Measurements from ENCODE around the gene SMDT1.

Gene SMDT1

DNA sequence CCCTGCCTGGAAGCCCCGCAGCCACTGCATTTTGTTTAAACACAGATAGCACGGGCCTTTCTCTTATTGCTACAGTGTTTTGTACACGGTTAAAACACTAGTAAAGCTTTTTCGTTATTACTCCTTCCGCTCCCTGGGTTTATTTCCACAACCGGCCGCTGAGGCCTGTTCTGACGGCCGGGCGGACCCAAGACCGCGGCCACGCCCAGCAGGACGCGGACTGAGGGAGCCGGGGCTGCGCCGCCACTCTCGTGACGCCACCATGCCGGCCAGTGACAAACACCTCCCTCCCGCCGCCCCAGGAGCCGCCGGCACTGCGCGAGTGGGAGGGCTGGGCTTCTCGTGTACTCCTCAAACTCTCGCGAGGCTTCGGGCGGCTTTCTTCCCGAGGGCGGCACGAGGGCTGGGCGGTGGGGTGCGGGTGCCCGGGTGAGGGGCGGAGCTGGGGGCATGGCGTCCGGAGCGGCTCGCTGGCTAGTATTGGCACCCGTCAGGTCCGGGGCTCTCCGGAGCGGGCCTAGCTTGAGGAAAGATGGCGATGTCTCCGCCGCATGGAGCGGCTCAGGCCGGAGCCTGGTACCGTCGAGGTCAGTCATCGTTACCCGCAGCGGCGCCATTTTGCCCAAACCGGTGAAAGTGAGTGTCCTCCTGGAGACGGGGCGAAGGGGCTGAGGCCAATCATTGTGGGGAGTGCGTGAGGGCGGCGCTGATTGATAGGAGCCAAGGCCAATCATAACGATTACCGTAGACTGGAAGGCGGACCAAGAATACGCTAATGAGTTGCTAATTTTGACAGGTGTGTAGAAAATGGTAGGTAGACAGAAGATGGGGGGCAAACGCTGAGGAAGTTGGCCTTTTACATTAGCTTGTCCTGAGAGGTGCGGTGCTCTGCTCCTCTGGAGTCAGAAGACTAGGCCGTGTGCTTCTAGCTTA is at the start of gene SMDT1:
Gene SMDT1, plus strand, starts transcription at position 382 of the 933 bp plus-strand sequence. Its CDS starts 69 bp downstream, at position 451.
- in situ Hi-C loops (cut with HindIII; ENCODE audit: low pct_ligation_motif_present, low pct_unique_long_range_greater_than_20kb, low sequenced_read_pairs): no loop called here

DNA sequence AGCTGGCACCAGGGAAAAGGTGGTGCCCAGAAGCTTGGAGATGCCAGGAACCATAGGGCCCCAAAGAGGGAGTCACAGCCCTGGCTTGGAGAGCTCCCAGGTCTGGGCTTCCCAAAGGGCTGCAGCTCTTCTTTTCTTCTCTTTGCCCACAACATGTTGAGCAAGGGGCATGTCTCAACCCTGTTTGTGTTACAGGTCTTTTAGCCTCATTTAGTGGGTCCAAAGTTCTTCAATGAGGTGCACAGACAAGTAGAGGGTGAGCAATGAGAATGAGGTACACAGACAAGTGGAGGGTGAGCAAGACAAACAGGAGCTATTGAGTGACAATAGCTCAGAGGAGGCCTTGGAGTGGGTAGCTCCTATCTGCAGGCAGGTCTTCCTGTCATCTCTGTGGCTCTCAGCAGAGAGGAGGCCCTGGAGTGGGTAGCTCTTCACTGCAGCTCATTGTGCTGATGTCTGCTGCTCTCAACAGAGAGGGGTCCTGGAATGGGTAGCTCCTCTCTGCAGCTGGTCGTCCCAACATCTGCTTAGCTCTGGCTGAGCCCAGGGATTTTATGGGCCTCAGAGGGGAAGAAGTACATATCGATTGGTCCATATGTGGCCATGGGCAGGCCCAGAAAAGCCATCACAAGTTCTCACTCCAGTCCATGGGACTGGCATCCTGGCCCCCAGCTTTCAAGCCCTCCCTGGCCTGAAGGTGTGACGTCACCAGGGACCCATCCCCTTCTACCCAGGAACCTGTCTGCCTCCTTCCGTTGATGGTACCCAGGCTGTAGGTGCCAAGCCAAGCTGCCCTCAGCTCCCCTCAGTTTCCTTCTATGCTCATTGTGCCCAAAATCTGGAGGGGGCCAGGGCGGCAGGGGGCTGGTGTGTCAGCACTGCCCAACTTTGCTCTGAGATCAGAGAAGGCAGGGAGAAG is 46.0 kb upstream of the SMDT1 start:
- no peak for DNase-seq
- in situ Hi-C loops (cut with HindIII; ENCODE audit: low pct_ligation_motif_present, low pct_unique_long_range_greater_than_20kb, low sequenced_read_pairs): no loop called here

More for the DNA sequence above, at the start of gene SMDT1:
- DNase-seq: peak; percentile 97

- no peak for DNase-seq
- in situ Hi-C loops (cut with HindIII; ENCODE audit: low pct_ligation_motif_present, low pct_unique_long_range_greater_than_20kb, low sequenced_read_pairs): no loop called here
Observed at GRCh38 chr22:42035256-42035655, 44.2 kb upstream of the SMDT1 start.

GRCh38 chr22:42039271-42039670 is 40.2 kb upstream of the SMDT1 start:
- in situ Hi-C loops (cut with HindIII; ENCODE audit: low pct_ligation_motif_present, low pct_unique_long_range_greater_than_20kb, low sequenced_read_pairs): no loop called here
- no peak for DNase-seq

- in situ Hi-C loops (cut with HindIII; ENCODE audit: low pct_ligation_motif_present, low pct_unique_long_range_greater_than_20kb, low sequenced_read_pairs): no loop called here
- DNase-seq: no peak
Observed at GRCh38 chr22:42041784-42042183, 37.7 kb upstream of the SMDT1 start.

DNA sequence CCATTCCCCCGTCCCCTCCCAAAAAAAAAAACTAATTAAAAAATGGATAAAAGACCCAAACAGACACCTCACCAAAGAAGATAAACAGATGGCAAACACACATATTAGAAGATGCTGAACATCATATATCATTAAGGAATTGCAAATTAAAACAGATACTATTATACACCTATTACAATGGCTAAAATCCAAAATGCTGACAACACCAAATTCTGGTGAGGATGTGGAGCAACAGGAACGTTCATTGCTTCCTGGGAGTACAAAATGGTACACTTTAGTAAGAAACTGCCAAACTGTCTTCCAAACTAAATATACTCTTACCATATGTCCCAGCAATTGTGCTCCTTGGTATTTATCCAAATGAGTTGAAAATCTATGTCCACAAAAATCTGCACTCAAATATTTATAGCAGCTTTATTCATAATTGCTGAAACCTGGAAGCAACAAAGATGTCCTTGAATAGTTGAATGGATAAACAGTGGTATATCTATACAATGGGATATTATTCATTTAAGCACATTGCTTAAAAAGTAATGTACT is 28.8 kb upstream of the SMDT1 start:
- DNase-seq: no peak
- in situ Hi-C loops (cut with HindIII; ENCODE audit: low pct_ligation_motif_present, low pct_unique_long_range_greater_than_20kb, low sequenced_read_pairs): no loop called here

DNA sequence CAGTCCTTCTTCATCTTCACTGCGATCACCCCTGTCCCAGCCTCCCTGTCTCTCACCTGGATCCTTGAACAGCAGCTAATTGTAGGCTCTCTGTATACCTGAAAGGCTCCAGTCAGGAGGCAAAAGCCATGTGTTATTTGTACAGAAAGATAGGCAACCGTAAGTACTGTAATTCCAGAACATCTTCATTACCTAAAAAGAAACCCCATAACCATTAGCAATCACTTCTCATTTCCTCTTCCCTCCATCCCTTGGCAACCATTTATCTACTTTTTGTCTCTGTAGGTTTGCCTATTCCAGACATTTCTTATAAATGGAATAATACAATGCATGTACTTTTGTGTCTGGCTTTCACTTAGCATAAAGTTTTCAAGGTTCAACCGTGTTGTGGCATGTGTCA is 26.7 kb upstream of the SMDT1 start:
- DNase-seq: no peak
- in situ Hi-C loops (cut with HindIII; ENCODE audit: low pct_ligation_motif_present, low pct_unique_long_range_greater_than_20kb, low sequenced_read_pairs): no loop called here

DNA sequence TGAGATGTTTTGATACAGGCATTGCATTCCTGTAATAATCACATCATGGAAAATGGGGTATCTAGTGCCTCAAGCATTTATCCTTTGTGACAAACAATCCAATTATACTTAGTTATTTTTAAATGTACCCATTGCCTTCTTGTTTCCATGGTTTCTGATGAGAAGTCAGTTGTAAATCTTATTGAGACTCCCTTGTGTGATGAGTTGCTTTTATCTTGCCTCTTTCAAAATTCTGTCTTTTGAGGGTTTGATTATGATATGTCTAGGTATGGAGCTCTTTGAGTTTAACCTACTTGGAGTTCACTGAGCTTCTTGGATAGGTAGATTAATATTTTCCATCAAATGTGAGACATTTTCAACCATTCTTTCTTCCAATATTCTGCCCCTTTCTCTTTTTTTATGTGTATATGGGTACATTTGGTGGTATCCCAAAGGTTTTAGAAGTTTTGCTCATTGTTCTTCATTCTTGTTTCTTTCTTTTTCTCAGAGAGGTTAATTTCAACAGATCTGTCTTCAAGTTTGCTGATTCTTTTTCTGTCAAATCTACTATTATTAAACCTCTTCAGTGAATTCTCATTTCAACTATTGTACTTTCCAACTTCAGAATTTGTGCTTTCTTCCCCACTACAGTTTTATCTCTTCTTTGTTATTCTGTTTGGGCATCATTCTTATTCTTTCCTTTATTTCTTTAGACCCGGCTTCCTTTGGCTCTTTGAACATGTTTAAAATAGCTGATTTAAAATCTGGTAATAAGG is 22.6 kb upstream of the SMDT1 start:
- DNase-seq: no peak
- in situ Hi-C loops (cut with HindIII; ENCODE audit: low pct_ligation_motif_present, low pct_unique_long_range_greater_than_20kb, low sequenced_read_pairs): no loop called here

- DNase-seq: no peak
- in situ Hi-C loops (cut with HindIII; ENCODE audit: low pct_ligation_motif_present, low pct_unique_long_range_greater_than_20kb, low sequenced_read_pairs): no loop called here
Observed at GRCh38 chr22:42060489-42060888, 19.0 kb upstream of the SMDT1 start.

- in situ Hi-C loops (cut with HindIII; ENCODE audit: low pct_ligation_motif_present, low pct_unique_long_range_greater_than_20kb, low sequenced_read_pairs): no loop called here
Observed at GRCh38 chr22:42061041-42061440, 18.5 kb upstream of the SMDT1 start.

DNA sequence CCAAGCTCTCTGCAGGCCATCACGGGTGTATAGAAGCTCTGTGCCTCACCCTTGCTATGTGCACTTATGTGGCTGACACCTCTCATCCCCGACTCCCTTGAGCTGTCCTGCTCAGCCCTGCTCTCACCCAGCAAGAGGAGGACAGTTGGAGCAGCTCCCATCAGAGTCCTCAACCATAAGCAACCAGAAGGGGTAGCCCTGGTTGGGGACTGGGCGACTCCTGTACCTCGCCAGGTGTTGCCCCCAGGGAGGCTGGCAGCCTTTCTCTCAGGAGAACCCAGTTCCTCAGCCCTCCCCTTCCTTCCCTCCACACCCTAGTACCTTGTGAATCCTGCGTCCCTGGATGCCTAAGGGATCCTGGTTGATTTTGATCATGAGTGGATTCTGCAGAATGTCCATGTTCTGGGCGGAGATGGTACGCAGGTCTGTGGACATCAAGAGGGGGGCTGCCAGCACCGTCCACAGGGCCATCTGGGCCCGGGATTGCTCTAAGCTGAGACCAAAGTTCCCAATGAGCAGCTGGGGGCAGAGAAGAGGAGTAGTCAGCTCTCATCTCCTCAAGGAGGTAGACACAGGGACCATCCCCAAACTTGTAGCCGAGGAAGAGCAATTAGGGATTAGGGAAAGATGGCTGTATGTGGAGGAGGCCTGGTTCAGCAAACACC is 16.9 kb upstream of the SMDT1 start:
- no peak for DNase-seq
- in situ Hi-C loops (cut with HindIII; ENCODE audit: low pct_ligation_motif_present, low pct_unique_long_range_greater_than_20kb, low sequenced_read_pairs): no loop called here

More at GRCh38 chr22:42061041-42061440, 18.5 kb upstream of the SMDT1 start:
- no peak for DNase-seq

DNA sequence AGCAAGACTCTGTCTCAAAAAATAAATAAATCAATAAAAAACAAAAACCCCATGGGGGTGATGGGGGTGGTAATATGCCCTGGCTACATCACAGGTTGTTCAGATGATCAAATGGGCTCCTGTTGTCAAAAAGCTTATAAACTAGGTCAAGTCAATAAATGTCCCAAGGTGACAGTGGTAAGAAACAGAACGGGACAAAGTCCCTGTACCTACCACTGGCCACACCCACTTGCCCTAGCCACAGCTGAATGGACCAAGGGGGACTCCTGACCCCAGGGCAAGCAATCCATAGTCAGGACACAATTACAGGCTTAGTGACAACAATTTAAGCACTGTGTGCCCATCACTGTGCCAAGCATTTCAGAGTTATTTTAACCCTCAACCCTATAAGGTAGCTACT is 14.9 kb upstream of the SMDT1 start:
- no peak for DNase-seq
- in situ Hi-C loops (cut with HindIII; ENCODE audit: low pct_ligation_motif_present, low pct_unique_long_range_greater_than_20kb, low sequenced_read_pairs): no loop called here

DNA sequence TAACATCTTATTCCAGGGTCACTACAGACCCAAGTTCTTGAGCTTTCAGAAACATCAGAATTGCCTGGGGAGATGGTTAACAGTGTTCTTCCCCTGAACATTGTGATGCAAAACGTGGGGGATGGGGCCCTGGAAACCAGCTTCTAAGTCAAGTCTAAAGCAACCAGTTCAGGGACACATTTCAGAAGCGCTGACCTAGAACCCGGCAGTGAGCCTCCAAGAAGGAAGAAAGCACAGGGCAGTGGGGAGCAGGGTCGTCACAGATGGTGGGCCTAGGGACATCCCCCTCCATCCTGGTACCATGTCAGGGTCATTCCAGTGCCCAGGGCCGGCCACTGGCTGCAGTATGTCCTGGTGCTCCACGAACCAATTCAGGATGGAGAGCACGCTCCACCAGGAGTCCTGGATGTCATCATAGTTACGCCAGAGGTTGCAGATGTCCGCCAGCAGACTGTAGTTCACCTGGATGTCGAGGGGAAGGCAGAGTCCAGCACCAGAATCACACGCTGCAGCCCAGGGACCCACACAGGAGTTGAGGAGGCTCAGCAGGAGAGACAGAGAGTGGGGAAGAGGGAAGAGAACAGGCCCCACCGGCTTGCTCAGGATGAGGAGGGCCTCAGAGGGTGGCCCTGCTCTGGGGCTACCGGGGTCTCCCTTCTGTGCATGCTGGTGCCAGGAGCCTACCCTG is 13.9 kb upstream of the SMDT1 start:
- DNase-seq: no peak
- in situ Hi-C loops (cut with HindIII; ENCODE audit: low pct_ligation_motif_present, low pct_unique_long_range_greater_than_20kb, low sequenced_read_pairs): no loop called here

GRCh38 chr22:42066126-42066761 is 13.3 kb upstream of the SMDT1 start:
- DNase-seq: no peak
- in situ Hi-C loops (cut with HindIII; ENCODE audit: low pct_ligation_motif_present, low pct_unique_long_range_greater_than_20kb, low sequenced_read_pairs): no loop called here

GRCh38 chr22:42066937-42067336 is 12.6 kb upstream of the SMDT1 start:
- in situ Hi-C loops (cut with HindIII; ENCODE audit: low pct_ligation_motif_present, low pct_unique_long_range_greater_than_20kb, low sequenced_read_pairs): no loop called here
- DNase-seq: no peak

DNA sequence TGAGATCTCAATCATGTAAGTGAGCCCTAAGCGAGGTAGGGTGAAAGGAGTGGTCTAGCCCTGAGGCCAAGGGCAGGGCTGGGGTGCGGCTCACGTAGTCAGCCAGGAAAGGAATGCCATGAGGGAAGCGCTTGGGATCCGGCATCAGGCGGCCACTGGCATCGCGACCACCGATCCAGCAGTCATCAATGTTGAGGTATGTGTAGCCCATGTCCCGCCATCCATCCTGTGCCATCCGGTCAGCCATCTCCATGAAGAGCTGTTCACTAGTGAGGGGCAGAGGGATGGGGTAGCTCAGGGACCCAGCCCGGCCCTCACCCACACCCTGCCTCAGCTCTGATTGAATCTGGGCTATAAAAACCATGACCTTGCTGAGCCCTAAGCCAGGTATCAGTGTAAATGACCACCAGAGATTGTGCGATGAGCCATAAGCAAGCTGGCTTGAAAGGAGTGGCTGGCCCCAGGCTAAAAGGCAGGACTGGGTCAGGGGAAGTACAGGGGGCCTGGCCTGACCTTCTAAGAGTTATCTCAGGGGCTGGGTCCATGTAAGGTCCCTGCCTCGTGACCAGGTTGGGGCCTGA is 11.7 kb upstream of the SMDT1 start:
- in situ Hi-C loops (cut with HindIII; ENCODE audit: low pct_ligation_motif_present, low pct_unique_long_range_greater_than_20kb, low sequenced_read_pairs): no loop called here
- no peak for DNase-seq

GRCh38 chr22:42068291-42068690 is 11.2 kb upstream of the SMDT1 start:
- in situ Hi-C loops (cut with HindIII; ENCODE audit: low pct_ligation_motif_present, low pct_unique_long_range_greater_than_20kb, low sequenced_read_pairs): no loop called here
- DNase-seq: no peak
